Measurements from ENCODE around the gene FGD5. TPM values are rescaled to one million over a fixed set of nuclear protein-coding genes. Genes with fewer than 3 reads are reported as not detected.

Gene FGD5
- total RNA-seq, 1 donor, result 0.18 TPM

GRCh38 chr3:14824646-14825045 lies 5.9 kb downstream of the FGD5 start:
- DNase-seq (ENCODE audit: low read depth), result no peak
- H3K4me3 ChIP-seq (ENCODE audit: low read depth, low read length), result no peak overlapping the region
- TF ChIP-seq CTCF (IDR thresholded peaks at IDR 0.05; ENCODE audit: insufficient read depth, low read length), result no peak

GRCh38 chr3:14826069-14826468 lies 7.3 kb downstream of the FGD5 start:
- H3K4me3 ChIP-seq (ENCODE audit: low read depth, low read length), result no peak overlapping the region
- no peak for DNase-seq (ENCODE audit: low read depth)
- no peak for TF ChIP-seq CTCF (IDR thresholded peaks at IDR 0.05; ENCODE audit: insufficient read depth, low read length)

- DNase-seq (ENCODE audit: low read depth), result no peak
- TF ChIP-seq CTCF (IDR thresholded peaks at IDR 0.05; ENCODE audit: insufficient read depth, low read length), result no peak
Measured at GRCh38 chr3:14827776-14828175, 9.0 kb downstream of the FGD5 start.

GRCh38 chr3:14829811-14830210 lies 11.0 kb downstream of the FGD5 start:
- TF ChIP-seq CTCF (IDR thresholded peaks at IDR 0.05; ENCODE audit: insufficient read depth, low read length), result no peak
- H3K4me3 ChIP-seq (ENCODE audit: low read depth, low read length), result no peak overlapping the region
- no peak for DNase-seq (ENCODE audit: low read depth)

More at GRCh38 chr3:14827776-14828175, 9.0 kb downstream of the FGD5 start:
- no peak overlapping the region for H3K4me3 ChIP-seq (ENCODE audit: low read depth, low read length)

- no peak for TF ChIP-seq CTCF (IDR thresholded peaks at IDR 0.05; ENCODE audit: insufficient read depth, low read length)
- H3K4me3 ChIP-seq (ENCODE audit: low read depth, low read length), result no peak overlapping the region
- no peak for DNase-seq (ENCODE audit: low read depth)
Measured at GRCh38 chr3:14831916-14832450, 13.2 kb downstream of the FGD5 start.

GRCh38 chr3:14832975-14833722 lies 14.4 kb downstream of the FGD5 start:
- no peak for TF ChIP-seq CTCF (IDR thresholded peaks at IDR 0.05; ENCODE audit: insufficient read depth, low read length)
- no peak for DNase-seq (ENCODE audit: low read depth)
- no peak overlapping the region for H3K4me3 ChIP-seq (ENCODE audit: low read depth, low read length)

Measured in fibroblast of the aortic adventitia (primary cell).